ENCODE measurements around the gene MRPS34.
A peak's percentile ranks its signal among the peaks of the same experiment; 100 is the strongest.

The MRPS34 gene

DNA sequence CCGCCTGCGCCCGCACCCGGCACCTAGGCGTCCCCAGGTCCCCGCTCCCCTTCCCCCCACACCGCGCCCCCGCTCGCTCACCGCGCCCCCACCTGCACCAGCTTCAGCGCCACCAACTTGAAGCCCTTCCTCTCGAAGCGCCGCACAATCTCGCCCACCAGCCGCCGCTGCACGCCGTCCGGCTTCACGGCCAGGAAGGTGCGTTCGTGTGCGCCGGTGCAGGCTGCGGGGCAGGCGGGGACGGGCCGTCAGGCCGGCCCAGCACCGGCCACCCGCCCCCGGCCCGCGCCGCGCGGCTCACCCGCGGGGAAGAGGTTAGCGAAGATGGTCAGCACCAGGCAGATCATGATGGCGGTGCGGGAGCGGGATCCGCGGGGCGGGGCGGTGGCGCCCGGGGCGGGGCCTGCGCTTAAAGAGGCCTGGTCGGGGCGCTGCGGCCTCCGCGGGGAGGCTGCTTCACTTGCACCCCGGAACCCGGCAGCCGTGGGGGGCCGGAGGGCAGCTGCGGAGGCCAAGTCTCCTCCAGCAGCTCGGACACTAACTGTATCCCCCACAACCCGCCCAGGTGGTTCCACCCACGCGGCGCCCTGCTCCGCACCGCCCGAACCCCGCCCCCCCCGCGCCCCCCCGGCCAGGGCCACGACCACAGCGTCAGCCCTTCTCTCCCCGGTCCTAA lies 1.6 kb downstream of the MRPS34 start, which contains the start of gene NME3:
NME3 (minus strand) TSS at position 356 of the 676 bp plus-strand sequence; CDS start at position 347, 9 bp downstream.
- Histone ChIP-seq H3K4me3 (ENCODE audit: low read length) (peak within 1 kb of the TSS; percentile 99), H3K27ac (ENCODE audit: low read length) (peak within 1 kb of the TSS; percentile 82), H3K36me3 (replicated peaks; ENCODE audit: low read depth, low read length) (peaks cover 7% of the 10 kb centered on the region), H2AFZ (ENCODE audit: low read depth, low read length) (no peak within 1 kb of the TSS), H3K79me2 (ENCODE audit: low read length) (peaks cover 35% of the 10 kb centered on the region), H3K9ac (ENCODE audit: low read length) (peak within 1 kb of the TSS; percentile 97), H3K27me3 (ENCODE audit: low read depth, low read length) (no peaks in the 10 kb centered on the region), H4K20me1 (ENCODE audit: insufficient read depth, low read length) (no peaks in the 10 kb centered on the region), H3K9me3 (ENCODE audit: insufficient read depth, low read length) (no peaks in the 10 kb centered on the region), H3K4me2 (ENCODE audit: low read length) (peak within 1 kb of the TSS; percentile 95), H3K4me1 (ENCODE audit: low read length) (peaks cover 12% of the 10 kb centered on the region)
- no peak for TF ChIP-seq EZH2phosphoT487 (IDR thresholded peaks at IDR 0.05; ENCODE audit: low read depth)
- TF ChIP-seq, protein P1, sequence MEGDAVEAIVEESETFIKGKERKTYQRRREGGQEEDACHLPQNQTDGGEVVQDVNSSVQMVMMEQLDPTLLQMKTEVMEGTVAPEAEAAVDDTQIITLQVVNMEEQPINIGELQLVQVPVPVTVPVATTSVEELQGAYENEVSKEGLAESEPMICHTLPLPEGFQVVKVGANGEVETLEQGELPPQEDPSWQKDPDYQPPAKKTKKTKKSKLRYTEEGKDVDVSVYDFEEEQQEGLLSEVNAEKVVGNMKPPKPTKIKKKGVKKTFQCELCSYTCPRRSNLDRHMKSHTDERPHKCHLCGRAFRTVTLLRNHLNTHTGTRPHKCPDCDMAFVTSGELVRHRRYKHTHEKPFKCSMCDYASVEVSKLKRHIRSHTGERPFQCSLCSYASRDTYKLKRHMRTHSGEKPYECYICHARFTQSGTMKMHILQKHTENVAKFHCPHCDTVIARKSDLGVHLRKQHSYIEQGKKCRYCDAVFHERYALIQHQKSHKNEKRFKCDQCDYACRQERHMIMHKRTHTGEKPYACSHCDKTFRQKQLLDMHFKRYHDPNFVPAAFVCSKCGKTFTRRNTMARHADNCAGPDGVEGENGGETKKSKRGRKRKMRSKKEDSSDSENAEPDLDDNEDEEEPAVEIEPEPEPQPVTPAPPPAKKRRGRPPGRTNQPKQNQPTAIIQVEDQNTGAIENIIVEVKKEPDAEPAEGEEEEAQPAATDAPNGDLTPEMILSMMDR (IDR thresholded peaks at IDR 0.05; ENCODE audit: low read depth, low read length), result no peak

DNA sequence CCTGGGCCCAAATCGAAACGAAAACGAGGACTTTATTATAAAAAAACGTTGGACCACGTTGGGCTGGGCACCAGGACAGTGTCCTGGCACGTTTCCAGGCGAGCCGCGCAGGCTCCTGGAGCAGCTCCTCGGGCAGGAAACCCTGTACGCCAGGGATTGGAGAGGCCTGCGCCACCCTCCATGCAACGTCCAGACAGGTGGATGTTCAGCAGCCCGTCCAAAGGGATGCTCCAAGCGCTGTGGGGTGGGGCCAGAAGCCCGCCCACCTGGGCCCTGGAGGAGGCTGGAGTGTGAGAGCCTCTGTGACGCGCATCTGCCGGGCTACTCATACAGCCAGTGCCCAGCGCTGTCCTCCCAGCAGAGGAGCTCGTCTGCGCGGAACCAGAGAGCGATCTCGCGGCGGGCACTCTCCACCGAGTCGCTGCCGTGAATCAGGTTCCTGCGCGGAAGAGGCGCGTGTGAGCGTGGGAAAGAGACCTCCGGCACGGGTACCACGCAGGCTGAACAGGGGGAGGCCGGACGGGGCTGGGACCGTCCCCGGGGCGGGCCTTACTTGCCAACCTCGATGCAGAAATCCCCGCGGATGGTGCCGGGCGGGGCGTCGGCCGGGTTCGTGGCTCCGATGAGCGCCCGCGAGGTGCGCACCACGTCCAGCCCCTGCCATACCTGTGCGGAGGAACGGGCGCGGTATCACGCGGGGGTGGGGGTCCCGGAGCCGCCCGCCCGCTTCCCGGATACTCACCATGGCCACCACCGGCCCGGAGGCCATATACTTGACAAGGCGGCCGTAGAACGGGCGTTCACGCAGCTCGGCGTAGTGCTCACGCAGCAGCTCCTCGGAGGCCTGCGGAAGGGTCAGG lies 2.4 kb downstream of the MRPS34 start:
- Histone ChIP-seq H3K4me1 (ENCODE audit: low read length) (peaks cover 12% of the 10 kb centered on the region), H3K9ac (ENCODE audit: low read length) (peak overlapping the region; percentile 97), H3K36me3 (replicated peaks; ENCODE audit: low read depth, low read length) (peaks cover 7% of the 10 kb centered on the region), H3K27ac (ENCODE audit: low read length) (peak overlapping the region; percentile 82; the same call in 1 of the 2 replicates), H3K4me2 (ENCODE audit: low read length) (peak overlapping the region; percentile 95), H2AFZ (ENCODE audit: low read depth, low read length) (no peak overlapping the region), H3K79me2 (ENCODE audit: low read length) (peaks cover 35% of the 10 kb centered on the region), H3K4me3 (ENCODE audit: low read length) (peak overlapping the region; percentile 99), H3K27me3 (ENCODE audit: low read depth, low read length) (no peaks in the 10 kb centered on the region), H4K20me1 (ENCODE audit: insufficient read depth, low read length) (no peaks in the 10 kb centered on the region), H3K9me3 (ENCODE audit: insufficient read depth, low read length) (no peaks in the 10 kb centered on the region)
- TF ChIP-seq EZH2phosphoT487 (IDR thresholded peaks at IDR 0.05; ENCODE audit: low read depth), result no peak
- TF ChIP-seq, protein P1 (IDR thresholded peaks at IDR 0.05; ENCODE audit: low read depth, low read length), result no peak

DNA sequence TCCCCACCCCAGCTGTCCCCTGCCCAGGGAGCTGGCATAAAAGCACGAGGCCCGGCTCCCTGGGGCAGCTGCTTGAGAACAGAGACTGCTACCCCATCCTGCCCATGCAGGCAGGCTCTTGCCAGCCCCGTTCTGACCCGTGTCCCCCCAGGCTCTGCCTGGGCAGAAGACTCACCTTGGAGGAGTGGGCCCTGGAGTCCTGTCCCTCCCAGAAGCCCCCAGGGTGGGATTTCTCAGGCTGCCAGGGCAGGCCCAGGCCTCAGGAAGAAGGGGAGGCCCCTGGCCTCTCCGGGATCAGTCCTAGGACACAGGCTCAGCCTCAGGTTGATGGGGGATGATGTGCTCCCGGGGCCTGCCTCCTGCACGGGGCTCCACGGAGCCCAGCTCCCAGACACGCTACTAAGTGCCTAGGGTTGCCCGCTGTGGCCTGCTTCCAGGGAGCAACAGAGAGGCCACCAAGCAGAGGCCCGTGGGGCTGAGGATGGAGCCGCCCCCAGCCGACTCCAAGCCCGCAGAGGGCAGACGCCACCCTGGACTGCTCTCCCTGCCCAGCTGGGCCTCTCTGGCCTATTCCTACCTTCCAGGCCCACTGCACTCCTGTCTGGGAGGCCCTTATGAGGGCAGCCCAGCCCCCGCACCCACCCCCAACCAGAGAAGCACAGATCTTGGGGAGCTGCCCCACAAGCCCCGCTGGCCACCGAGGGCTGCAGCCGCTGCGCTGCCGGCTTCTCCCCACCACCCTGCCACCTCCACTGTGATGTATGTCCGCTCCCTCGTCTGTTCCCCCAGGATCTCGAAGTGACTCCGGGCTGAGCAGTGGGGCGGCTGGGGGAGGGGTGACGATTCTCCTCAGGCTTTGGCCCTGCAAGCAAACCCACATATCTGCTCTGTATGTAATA lies 3.3 kb downstream of the MRPS34 start:
- Histone ChIP-seq H4K20me1 (ENCODE audit: insufficient read depth, low read length) (no peaks in the 10 kb centered on the region), H3K36me3 (replicated peaks; ENCODE audit: low read depth, low read length) (peaks cover 9% of the 10 kb centered on the region), H3K27me3 (ENCODE audit: low read depth, low read length) (no peaks in the 10 kb centered on the region), H3K4me3 (ENCODE audit: low read length) (peak overlapping the region; percentile 99; the same call in 1 of the 2 replicates), H3K79me2 (ENCODE audit: low read length) (peaks cover 26% of the 10 kb centered on the region), H3K9ac (ENCODE audit: low read length) (no peak overlapping the region), H3K9me3 (ENCODE audit: insufficient read depth, low read length) (no peaks in the 10 kb centered on the region), H3K4me1 (ENCODE audit: low read length) (peaks cover 11% of the 10 kb centered on the region), H3K27ac (ENCODE audit: low read length) (no peak overlapping the region), H3K4me2 (ENCODE audit: low read length) (no peak overlapping the region), H2AFZ (ENCODE audit: low read depth, low read length) (no peak overlapping the region)
- TF ChIP-seq EZH2phosphoT487 (IDR thresholded peaks at IDR 0.05; ENCODE audit: low read depth), result no peak
- TF ChIP-seq, protein P1 (IDR thresholded peaks at IDR 0.05; ENCODE audit: low read depth, low read length), result no peak

Data from OCI-LY3 (cell line).